Inflammatory macrophage (primary cell): Measurements from ENCODE around the gene SPATA2.

Experiments used
- DNase-seq, 2 donors: peaks; one replicate each; pipeline ENCODE4 v3.0.0-alpha.2; 2020 to 2022

Gene SPATA2

GRCh38 chr20:49929142-49929494 lies 13.8 kb upstream of the SPATA2 start:
- no peak for DNase-seq

GRCh38 chr20:49928411-49929141 lies 13.2 kb upstream of the SPATA2 start:
- DNase-seq, result peak; percentile 86 to 92

- DNase-seq, result peak in 1 of 2 donors; percentile 39
Measured at GRCh38 chr20:49925901-49926454, 10.6 kb upstream of the SPATA2 start.

- DNase-seq, result no peak
Measured at GRCh38 chr20:49924247-49924646, 8.9 kb upstream of the SPATA2 start.

- peak in 1 of 2 donors; percentile 51 for DNase-seq
Measured at GRCh38 chr20:49919461-49919860, 4.1 kb upstream of the SPATA2 start.

- DNase-seq, result no peak
Measured at GRCh38 chr20:49919009-49919408, 3.7 kb upstream of the SPATA2 start.

- no peak for DNase-seq
Measured at GRCh38 chr20:49918446-49918845, 3.1 kb upstream of the SPATA2 start.

- no peak for DNase-seq
Measured at GRCh38 chr20:49916146-49917002, 1.0 kb upstream of the SPATA2 start.

- no peak for DNase-seq
Measured at GRCh38 chr20:49915118-49915379, 280 bp downstream of the SPATA2 start.

- DNase-seq, result peak; percentile 30 to 33
Measured at GRCh38 chr20:49914310-49915117, 815 bp downstream of the SPATA2 start.

GRCh38 chr20:49913399-49914047 lies 1.8 kb downstream of the SPATA2 start:
- no peak for DNase-seq

GRCh38 chr20:49910340-49910706 lies 5.0 kb downstream of the SPATA2 start:
- no peak for DNase-seq

GRCh38 chr20:49909499-49910339 lies 5.6 kb downstream of the SPATA2 start:
- DNase-seq, result no peak

GRCh38 chr20:49908258-49908565 lies 7.1 kb downstream of the SPATA2 start:
- no peak for DNase-seq

- DNase-seq, result no peak
Measured at GRCh38 chr20:49907405-49908257, 7.7 kb downstream of the SPATA2 start.

GRCh38 chr20:49906615-49907154 lies 8.6 kb downstream of the SPATA2 start:
- no peak for DNase-seq

- DNase-seq, result no peak
Measured at GRCh38 chr20:49906101-49906604, 9.2 kb downstream of the SPATA2 start.

- no peak for DNase-seq
Measured at GRCh38 chr20:49905415-49906091, 9.8 kb downstream of the SPATA2 start.

GRCh38 chr20:49904440-49905214 lies 10.7 kb downstream of the SPATA2 start:
- DNase-seq, result peak; percentile 24 to 52
